ENCODE measurements around the gene PRR16.
A peak's percentile ranks its signal among the peaks of the same experiment; 100 is the strongest.

PRR16 gene

DNA sequence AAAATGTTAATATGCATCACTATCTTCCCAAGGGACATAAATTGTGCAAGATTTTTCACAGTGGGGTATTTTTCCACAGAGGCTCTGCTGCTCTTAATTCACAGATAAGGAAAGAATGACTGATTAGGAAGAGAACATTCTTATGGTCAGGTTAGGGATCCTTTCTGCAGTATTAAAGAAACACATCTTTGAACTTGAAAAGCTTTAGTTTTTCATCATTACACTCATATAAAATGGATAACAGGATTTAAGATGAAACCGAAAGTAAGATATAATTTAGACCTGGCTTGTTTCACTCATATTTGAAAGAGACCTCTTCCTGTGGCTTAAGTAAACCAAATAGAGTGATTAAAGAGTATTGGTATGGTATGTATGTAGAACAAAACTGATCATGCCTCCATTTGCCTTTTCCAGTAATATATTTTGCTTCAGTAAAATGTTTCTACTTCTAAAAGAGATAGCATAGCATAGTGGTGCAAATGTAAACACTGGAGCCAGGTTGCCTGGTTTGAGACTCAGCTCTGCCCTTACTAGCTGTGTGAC lies 160.0 kb downstream of the PRR16 start:
- TF ChIP-seq, protein P1, sequence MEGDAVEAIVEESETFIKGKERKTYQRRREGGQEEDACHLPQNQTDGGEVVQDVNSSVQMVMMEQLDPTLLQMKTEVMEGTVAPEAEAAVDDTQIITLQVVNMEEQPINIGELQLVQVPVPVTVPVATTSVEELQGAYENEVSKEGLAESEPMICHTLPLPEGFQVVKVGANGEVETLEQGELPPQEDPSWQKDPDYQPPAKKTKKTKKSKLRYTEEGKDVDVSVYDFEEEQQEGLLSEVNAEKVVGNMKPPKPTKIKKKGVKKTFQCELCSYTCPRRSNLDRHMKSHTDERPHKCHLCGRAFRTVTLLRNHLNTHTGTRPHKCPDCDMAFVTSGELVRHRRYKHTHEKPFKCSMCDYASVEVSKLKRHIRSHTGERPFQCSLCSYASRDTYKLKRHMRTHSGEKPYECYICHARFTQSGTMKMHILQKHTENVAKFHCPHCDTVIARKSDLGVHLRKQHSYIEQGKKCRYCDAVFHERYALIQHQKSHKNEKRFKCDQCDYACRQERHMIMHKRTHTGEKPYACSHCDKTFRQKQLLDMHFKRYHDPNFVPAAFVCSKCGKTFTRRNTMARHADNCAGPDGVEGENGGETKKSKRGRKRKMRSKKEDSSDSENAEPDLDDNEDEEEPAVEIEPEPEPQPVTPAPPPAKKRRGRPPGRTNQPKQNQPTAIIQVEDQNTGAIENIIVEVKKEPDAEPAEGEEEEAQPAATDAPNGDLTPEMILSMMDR (IDR thresholded peaks at IDR 0.05; ENCODE audit: low read depth, low read length), result no peak
- peak overlapping the region; percentile 5 for H3K4me3 ChIP-seq (ENCODE audit: low read depth, low read length)

DNA sequence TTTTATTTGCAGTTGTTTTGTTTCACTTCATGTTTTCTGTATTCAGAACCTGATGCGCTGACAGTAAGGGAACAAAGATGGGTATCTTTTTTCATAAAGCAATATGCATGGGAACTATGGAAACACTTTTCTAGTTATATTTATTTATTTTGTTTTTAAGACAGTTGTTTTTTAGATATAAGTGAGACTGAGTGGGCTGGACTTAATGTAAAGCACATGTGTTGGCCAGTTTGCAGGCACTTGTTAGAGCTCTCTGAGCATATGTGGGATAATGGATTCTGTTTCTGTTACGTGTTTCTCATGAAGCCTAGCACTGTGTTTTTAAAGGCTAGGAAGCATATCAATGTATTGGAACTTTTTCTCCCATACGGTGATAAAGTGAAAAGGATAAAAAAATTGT lies 164.1 kb downstream of the PRR16 start:
- no peak overlapping the region for H3K4me3 ChIP-seq (ENCODE audit: low read depth, low read length)
- TF ChIP-seq, protein P1 (IDR thresholded peaks at IDR 0.05; ENCODE audit: low read depth, low read length), result no peak

DNA sequence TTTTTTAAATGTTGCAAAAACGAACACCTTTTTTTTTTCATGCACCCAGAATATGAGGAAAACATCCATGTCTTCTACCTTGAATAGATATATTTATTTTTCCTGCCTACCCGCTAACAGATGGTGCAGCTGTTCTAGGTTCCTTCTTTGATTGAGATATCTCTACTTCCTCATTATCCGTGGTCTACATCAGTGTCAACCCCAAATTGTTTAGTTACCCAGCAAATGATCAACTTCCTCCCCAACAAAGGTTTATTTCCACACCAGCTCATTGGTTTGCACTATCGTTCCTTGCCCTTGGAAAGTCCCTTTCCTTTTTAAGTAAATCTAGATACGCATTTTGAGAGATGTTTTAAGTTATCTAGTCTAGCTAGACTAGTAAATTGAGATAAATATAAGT lies 166.4 kb downstream of the PRR16 start:
- TF ChIP-seq, protein P1 (IDR thresholded peaks at IDR 0.05; ENCODE audit: low read depth, low read length), result no peak

DNA sequence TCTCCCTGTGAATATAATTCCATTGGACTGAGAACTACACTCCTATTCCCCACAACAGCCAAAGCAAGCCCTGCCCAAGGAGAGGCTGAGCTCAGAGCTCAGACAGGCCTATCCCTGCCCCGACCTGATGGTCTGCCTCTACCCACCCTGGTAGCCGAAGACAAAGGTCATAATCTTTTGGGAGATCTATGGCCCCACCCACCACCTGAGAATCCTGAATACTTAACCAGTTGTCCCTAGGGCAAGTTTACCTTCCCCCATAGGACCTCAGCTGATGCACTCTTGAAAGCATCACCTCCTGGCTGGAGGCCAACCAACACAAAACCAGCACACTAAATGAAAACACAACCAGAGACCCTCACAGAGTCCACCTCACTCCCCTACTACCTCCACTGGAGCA lies 167.5 kb downstream of the PRR16 start:
- TF ChIP-seq, protein P1 (IDR thresholded peaks at IDR 0.05; ENCODE audit: low read depth, low read length), result no peak
- H3K4me3 ChIP-seq (ENCODE audit: low read depth, low read length), result no peak overlapping the region

More for the DNA sequence above, 166.4 kb downstream of the PRR16 start:
- no peak overlapping the region for H3K4me3 ChIP-seq (ENCODE audit: low read depth, low read length)

DNA sequence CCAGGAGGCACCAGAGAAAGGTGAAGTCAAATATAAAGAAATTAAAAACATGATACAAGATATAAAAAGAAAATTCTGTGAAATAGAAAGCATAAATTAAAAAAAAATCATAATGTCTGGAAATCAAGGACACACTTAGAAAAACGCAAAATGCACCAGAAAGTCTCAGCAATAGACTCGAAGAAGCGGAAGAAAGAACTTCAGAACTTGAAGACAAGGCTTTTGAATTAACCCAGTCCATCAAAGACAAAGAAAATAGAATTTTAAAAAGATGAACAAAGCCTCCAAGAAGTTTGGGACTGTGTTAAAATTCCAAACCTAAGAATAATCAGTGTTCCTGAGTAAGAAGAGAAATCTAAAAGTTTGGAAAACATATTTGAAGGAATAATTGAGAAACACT lies 168.3 kb downstream of the PRR16 start:
- TF ChIP-seq, protein P1 (IDR thresholded peaks at IDR 0.05; ENCODE audit: low read depth, low read length), result no peak

DNA sequence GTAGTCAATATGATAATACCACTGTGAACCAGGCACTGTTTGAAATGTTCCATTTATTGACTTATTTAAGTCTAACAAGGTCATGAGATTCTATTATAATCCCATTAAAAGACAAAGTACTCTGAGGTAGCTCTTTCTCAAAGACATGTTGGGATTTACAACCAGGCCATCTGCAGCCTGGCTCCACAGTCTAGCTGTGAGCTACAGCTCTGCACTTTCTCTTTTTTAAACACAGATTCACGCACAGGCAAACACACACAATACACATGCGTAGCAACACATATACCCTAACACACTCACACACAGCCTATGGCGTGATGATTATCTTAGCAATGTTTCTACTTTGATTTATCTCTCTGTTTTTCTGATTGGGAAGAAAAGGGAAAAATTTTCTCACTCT lies 174.3 kb downstream of the PRR16 start:
- TF ChIP-seq, protein P1 (IDR thresholded peaks at IDR 0.05; ENCODE audit: low read depth, low read length), result no peak
- H3K4me3 ChIP-seq (ENCODE audit: low read depth, low read length), result no peak overlapping the region

More for the DNA sequence above, 168.3 kb downstream of the PRR16 start:
- no peak overlapping the region for H3K4me3 ChIP-seq (ENCODE audit: low read depth, low read length)

DNA sequence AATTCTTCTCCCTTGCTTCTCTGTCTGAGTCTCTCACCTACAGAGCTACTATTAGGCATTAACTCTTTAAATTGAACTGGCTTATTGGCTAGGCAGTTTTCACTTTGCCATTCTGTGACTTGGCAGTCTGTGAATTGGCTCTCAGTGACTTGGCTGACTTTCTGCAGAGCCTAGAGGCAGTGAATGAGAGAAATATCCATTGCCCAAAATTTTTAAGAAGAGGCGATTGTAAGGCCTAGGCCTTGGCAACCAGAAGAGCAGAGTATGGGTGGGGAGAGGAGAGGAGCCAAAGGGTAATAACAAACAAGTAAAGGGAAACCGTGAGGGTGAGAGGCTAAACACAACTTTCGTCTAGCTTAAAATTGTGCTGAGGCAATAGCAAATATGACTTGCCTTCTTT lies 176.7 kb downstream of the PRR16 start:
- TF ChIP-seq, protein P1 (IDR thresholded peaks at IDR 0.05; ENCODE audit: low read depth, low read length), result no peak
- H3K4me3 ChIP-seq (ENCODE audit: low read depth, low read length), result no peak overlapping the region
